Peyer's patch (tissue), 4 donors: ENCODE data around the gene HRH2.

Source experiments
- POLR2A ChIP-seq, 2 donors: fragments of 450-650 bp; IDR thresholded peaks; one replicate each; pipeline ENCODE4 v1.5.1; 2017; ENCODE audit warnings: antibody characterized with exemption in 2 of 2, mild to moderate bottlenecking in 2 of 2, moderate library complexity in 2 of 2
- TF ChIP-seq, protein P1 (sequence below), 6 experiments: fragments of 450-650 bp in 4 of 6; fragments of 200-600 bp in 2 of 6; sonication (generic) in 1 of 6; IDR thresholded peaks; one replicate each; pipeline ENCODE4 v1.5.1; 2017 to 2019; ENCODE audit warnings: antibody characterized with exemption in 6 of 6, mild to moderate bottlenecking in 3 of 6, moderate library complexity in 1 of 6

- no peak for TF ChIP-seq POLR2A (IDR thresholded peaks at IDR 0.05)
- TF ChIP-seq, protein P1, sequence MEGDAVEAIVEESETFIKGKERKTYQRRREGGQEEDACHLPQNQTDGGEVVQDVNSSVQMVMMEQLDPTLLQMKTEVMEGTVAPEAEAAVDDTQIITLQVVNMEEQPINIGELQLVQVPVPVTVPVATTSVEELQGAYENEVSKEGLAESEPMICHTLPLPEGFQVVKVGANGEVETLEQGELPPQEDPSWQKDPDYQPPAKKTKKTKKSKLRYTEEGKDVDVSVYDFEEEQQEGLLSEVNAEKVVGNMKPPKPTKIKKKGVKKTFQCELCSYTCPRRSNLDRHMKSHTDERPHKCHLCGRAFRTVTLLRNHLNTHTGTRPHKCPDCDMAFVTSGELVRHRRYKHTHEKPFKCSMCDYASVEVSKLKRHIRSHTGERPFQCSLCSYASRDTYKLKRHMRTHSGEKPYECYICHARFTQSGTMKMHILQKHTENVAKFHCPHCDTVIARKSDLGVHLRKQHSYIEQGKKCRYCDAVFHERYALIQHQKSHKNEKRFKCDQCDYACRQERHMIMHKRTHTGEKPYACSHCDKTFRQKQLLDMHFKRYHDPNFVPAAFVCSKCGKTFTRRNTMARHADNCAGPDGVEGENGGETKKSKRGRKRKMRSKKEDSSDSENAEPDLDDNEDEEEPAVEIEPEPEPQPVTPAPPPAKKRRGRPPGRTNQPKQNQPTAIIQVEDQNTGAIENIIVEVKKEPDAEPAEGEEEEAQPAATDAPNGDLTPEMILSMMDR (IDR thresholded peaks at IDR 0.05), result no peak
Measured at GRCh38 chr5:175663186-175664184, 5.6 kb downstream of the HRH2 start.
